ENCODE data around the gene SRPX2. TPM values are rescaled to one million over a fixed set of nuclear protein-coding genes. Genes with fewer than 3 reads are reported as not detected.
A peak's percentile ranks its signal among the peaks of the same experiment; 100 is the strongest.

The SRPX2 gene
- total RNA-seq, 4 donors from 2014 or later: 2.8 to 15.2 (median 7.5) TPM

GRCh38 chrX:100682939-100683338 is 38.9 kb downstream of the SRPX2 start:
- Histone ChIP-seq H3K36me3 (no peaks in the 10 kb centered on the region), H3K9me3 (no peaks in the 10 kb centered on the region), H3K27ac (no peak overlapping the region), H3K4me3 (no peak overlapping the region), H3K27me3 (no peaks in the 10 kb centered on the region), H3K4me1 (no peaks in the 10 kb centered on the region)
- TF ChIP-seq EP300 (IDR thresholded peaks at IDR 0.05) (no peak), CTCF (IDR thresholded peaks at IDR 0.05) (no peak), POLR2AphosphoS5 (IDR thresholded peaks at IDR 0.05) (no peak), POLR2A (IDR thresholded peaks at IDR 0.05) (no peak)
- no peak for DNase-seq (ENCODE audit: low spot score in 2 of 2)
- whole genome bisulfite sequencing: 77% methylated on average over 8 of the region's 8 CpGs

GRCh38 chrX:100685284-100685996 is 41.4 kb downstream of the SRPX2 start:
- TF ChIP-seq POLR2AphosphoS5 (IDR thresholded peaks at IDR 0.05) (no peak), EP300 (IDR thresholded peaks at IDR 0.05) (no peak), CTCF (IDR thresholded peaks at IDR 0.05) (peak; percentile 63 to 84)
- DNase-seq (ENCODE audit: low spot score in 2 of 2): peak in 1 of 2 donors; percentile 78
- Histone ChIP-seq H3K4me1 (no peaks in the 10 kb centered on the region), H3K4me3 (no peak overlapping the region), H3K9me3 (no peaks in the 10 kb centered on the region), H3K36me3 (no peaks in the 10 kb centered on the region), H3K27ac (no peak overlapping the region), H3K27me3 (no peaks in the 10 kb centered on the region)
- 21% methylated on average over 5 of the region's 5 CpGs for WGBS

GRCh38 chrX:100685997-100686305 is 42.0 kb downstream of the SRPX2 start:
- 7% methylated on average over 1 of the region's 1 CpG for WGBS
- TF ChIP-seq CTCF (IDR thresholded peaks at IDR 0.05) (no peak), EP300 (IDR thresholded peaks at IDR 0.05) (no peak), POLR2AphosphoS5 (IDR thresholded peaks at IDR 0.05) (no peak), POLR2A (IDR thresholded peaks at IDR 0.05) (no peak)
- Histone ChIP-seq H3K27ac (no peak overlapping the region), H3K36me3 (no peaks in the 10 kb centered on the region), H3K4me3 (no peak overlapping the region), H3K9me3 (no peaks in the 10 kb centered on the region), H3K4me1 (no peaks in the 10 kb centered on the region), H3K27me3 (no peaks in the 10 kb centered on the region)
- DNase-seq (ENCODE audit: low spot score in 2 of 2): no peak

GRCh38 chrX:100687128-100687527 is 43.1 kb downstream of the SRPX2 start:
- H3K4me1 ChIP-seq: no peaks in the 10 kb centered on the region
- H3K36me3 ChIP-seq: no peaks in the 10 kb centered on the region
- H3K27ac ChIP-seq: no peak overlapping the region
- no peak for DNase-seq (ENCODE audit: low spot score in 2 of 2)
- TF ChIP-seq EP300 (IDR thresholded peaks at IDR 0.05) (no peak), POLR2A (IDR thresholded peaks at IDR 0.05) (no peak), CTCF (IDR thresholded peaks at IDR 0.05) (no peak), POLR2AphosphoS5 (IDR thresholded peaks at IDR 0.05) (no peak)
- WGBS: 75% methylated on average over 2 of the region's 6 CpGs
- no peaks in the 10 kb centered on the region for H3K27me3 ChIP-seq
- H3K4me3 ChIP-seq: no peak overlapping the region
- no peaks in the 10 kb centered on the region for H3K9me3 ChIP-seq

GRCh38 chrX:100687546-100687945 is 43.5 kb downstream of the SRPX2 start:
- no peak for DNase-seq (ENCODE audit: low spot score in 2 of 2)
- H3K36me3 ChIP-seq: no peaks in the 10 kb centered on the region
- 73% methylated on average over 2 of the region's 2 CpGs for WGBS
- no peak for TF ChIP-seq EP300 (IDR thresholded peaks at IDR 0.05)
- no peak for TF ChIP-seq POLR2AphosphoS5 (IDR thresholded peaks at IDR 0.05)
- TF ChIP-seq CTCF (IDR thresholded peaks at IDR 0.05): no peak
- TF ChIP-seq POLR2A (IDR thresholded peaks at IDR 0.05): no peak
- H3K4me1 ChIP-seq: no peaks in the 10 kb centered on the region
- no peaks in the 10 kb centered on the region for H3K9me3 ChIP-seq
- no peak overlapping the region for H3K27ac ChIP-seq
- no peak overlapping the region for H3K4me3 ChIP-seq
- H3K27me3 ChIP-seq: no peaks in the 10 kb centered on the region

All from suprapubic skin (tissue), 4 donors.